Measurements from ENCODE around the gene HDAC8.
"Not testable (repeated sequence)": the region's sequence is repeated elsewhere in the genome, so short reads cannot be mapped to it uniquely, and the experiment has no call there.

Gene HDAC8

GRCh38 chrX:72470532-72471223, 102.0 kb downstream of the HDAC8 start:
- Histone ChIP-seq H3K36me3 (ENCODE audit: control insufficient read depth, insufficient read depth, low read length) (no peaks in the 10 kb centered on the region), H3K4me3 (ENCODE audit: low read length) (no peak overlapping the region), H3K9ac (ENCODE audit: low read length) (no peak overlapping the region), H3K9me3 (ENCODE audit: control insufficient read depth, low read length) (no peaks in the 10 kb centered on the region), H3K27me3 (ENCODE audit: control insufficient read depth, insufficient read depth, low read length) (no peaks in the 10 kb centered on the region), H3K4me1 (ENCODE audit: control insufficient read depth, insufficient read depth, low read length) (no peaks in the 10 kb centered on the region)

GRCh38 chrX:72470117-72470516, 102.5 kb downstream of the HDAC8 start:
- Histone ChIP-seq H3K9ac (ENCODE audit: low read length) (no peak overlapping the region), H3K9me3 (ENCODE audit: control insufficient read depth, low read length) (no peaks in the 10 kb centered on the region), H3K27me3 (ENCODE audit: control insufficient read depth, insufficient read depth, low read length) (no peaks in the 10 kb centered on the region), H3K36me3 (ENCODE audit: control insufficient read depth, insufficient read depth, low read length) (no peaks in the 10 kb centered on the region), H3K4me3 (ENCODE audit: low read length) (no peak overlapping the region), H3K4me1 (ENCODE audit: control insufficient read depth, insufficient read depth, low read length) (no peaks in the 10 kb centered on the region)

- no peak overlapping the region for H3K9ac ChIP-seq (ENCODE audit: low read length)
- H3K27me3 ChIP-seq (ENCODE audit: control insufficient read depth, insufficient read depth, low read length): no peaks in the 10 kb centered on the region
- no peak overlapping the region for H3K4me3 ChIP-seq (ENCODE audit: low read length)
- no peaks in the 10 kb centered on the region for H3K9me3 ChIP-seq (ENCODE audit: control insufficient read depth, low read length)
- H3K36me3 ChIP-seq (ENCODE audit: control insufficient read depth, insufficient read depth, low read length): no peaks in the 10 kb centered on the region
- no peaks in the 10 kb centered on the region for H3K4me1 ChIP-seq (ENCODE audit: control insufficient read depth, insufficient read depth, low read length)
These were observed 104.0 kb downstream of the HDAC8 start for GRCh38 chrX:72468607-72469006.

GRCh38 chrX:72467135-72467534, 105.5 kb downstream of the HDAC8 start:
- H3K27me3 ChIP-seq (ENCODE audit: control insufficient read depth, insufficient read depth, low read length): no peaks in the 10 kb centered on the region
- no peaks in the 10 kb centered on the region for H3K9me3 ChIP-seq (ENCODE audit: control insufficient read depth, low read length)
- no peaks in the 10 kb centered on the region for H3K36me3 ChIP-seq (ENCODE audit: control insufficient read depth, insufficient read depth, low read length)
- no peak overlapping the region for H3K9ac ChIP-seq (ENCODE audit: low read length)
- H3K4me1 ChIP-seq (ENCODE audit: control insufficient read depth, insufficient read depth, low read length): no peaks in the 10 kb centered on the region
- no peak overlapping the region for H3K4me3 ChIP-seq (ENCODE audit: low read length)

- H3K9ac ChIP-seq (ENCODE audit: low read length): no peak overlapping the region
- no peaks in the 10 kb centered on the region for H3K9me3 ChIP-seq (ENCODE audit: control insufficient read depth, low read length)
- H3K4me1 ChIP-seq (ENCODE audit: control insufficient read depth, insufficient read depth, low read length): no peaks in the 10 kb centered on the region
- H3K27me3 ChIP-seq (ENCODE audit: control insufficient read depth, insufficient read depth, low read length): no peaks in the 10 kb centered on the region
- no peaks in the 10 kb centered on the region for H3K36me3 ChIP-seq (ENCODE audit: control insufficient read depth, insufficient read depth, low read length)
- H3K4me3 ChIP-seq (ENCODE audit: low read length): no peak overlapping the region
These were observed 106.2 kb downstream of the HDAC8 start for GRCh38 chrX:72466493-72466892.

GRCh38 chrX:72465889-72466288, 106.8 kb downstream of the HDAC8 start:
- no peak overlapping the region for H3K4me3 ChIP-seq (ENCODE audit: low read length)
- H3K4me1 ChIP-seq (ENCODE audit: control insufficient read depth, insufficient read depth, low read length): no peaks in the 10 kb centered on the region
- no peak overlapping the region for H3K9ac ChIP-seq (ENCODE audit: low read length)
- no peaks in the 10 kb centered on the region for H3K9me3 ChIP-seq (ENCODE audit: control insufficient read depth, low read length)
- no peaks in the 10 kb centered on the region for H3K27me3 ChIP-seq (ENCODE audit: control insufficient read depth, insufficient read depth, low read length)
- H3K36me3 ChIP-seq (ENCODE audit: control insufficient read depth, insufficient read depth, low read length): no peaks in the 10 kb centered on the region

- Histone ChIP-seq H3K4me3 (ENCODE audit: low read length) (no peak overlapping the region), H3K4me1 (ENCODE audit: control insufficient read depth, insufficient read depth, low read length) (no peaks in the 10 kb centered on the region), H3K27me3 (ENCODE audit: control insufficient read depth, insufficient read depth, low read length) (no peaks in the 10 kb centered on the region), H3K36me3 (ENCODE audit: control insufficient read depth, insufficient read depth, low read length) (no peaks in the 10 kb centered on the region), H3K9me3 (ENCODE audit: control insufficient read depth, low read length) (no peaks in the 10 kb centered on the region), H3K9ac (ENCODE audit: low read length) (no peak overlapping the region)
These were observed 110.9 kb downstream of the HDAC8 start for GRCh38 chrX:72461766-72462165.

GRCh38 chrX:72461288-72461687, 111.4 kb downstream of the HDAC8 start:
- Histone ChIP-seq H3K4me1 (ENCODE audit: control insufficient read depth, insufficient read depth, low read length) (no peaks in the 10 kb centered on the region), H3K36me3 (ENCODE audit: control insufficient read depth, insufficient read depth, low read length) (no peaks in the 10 kb centered on the region), H3K27me3 (ENCODE audit: control insufficient read depth, insufficient read depth, low read length) (no peaks in the 10 kb centered on the region), H3K4me3 (ENCODE audit: low read length) (no peak overlapping the region), H3K9me3 (ENCODE audit: control insufficient read depth, low read length) (no peaks in the 10 kb centered on the region), H3K9ac (ENCODE audit: low read length) (no peak overlapping the region)

- H3K9me3 ChIP-seq (ENCODE audit: control insufficient read depth, low read length): no peaks in the 10 kb centered on the region
- no peaks in the 10 kb centered on the region for H3K4me1 ChIP-seq (ENCODE audit: control insufficient read depth, insufficient read depth, low read length)
- H3K36me3 ChIP-seq (ENCODE audit: control insufficient read depth, insufficient read depth, low read length): no peaks in the 10 kb centered on the region
- no peaks in the 10 kb centered on the region for H3K27me3 ChIP-seq (ENCODE audit: control insufficient read depth, insufficient read depth, low read length)
- H3K9ac ChIP-seq (ENCODE audit: low read length): no peak overlapping the region
- H3K4me3 ChIP-seq (ENCODE audit: low read length): no peak overlapping the region
These were observed 111.9 kb downstream of the HDAC8 start for GRCh38 chrX:72460715-72461114.

- H3K9ac ChIP-seq (ENCODE audit: low read length); H3K36me3 ChIP-seq (ENCODE audit: control insufficient read depth, insufficient read depth, low read length); H3K4me3 ChIP-seq (ENCODE audit: low read length); H3K4me1 ChIP-seq (ENCODE audit: control insufficient read depth, insufficient read depth, low read length); H3K9me3 ChIP-seq (ENCODE audit: control insufficient read depth, low read length); H3K27me3 ChIP-seq (ENCODE audit: control insufficient read depth, insufficient read depth, low read length): not testable (repeated sequence)
These were observed 123.6 kb downstream of the HDAC8 start for GRCh38 chrX:72449034-72449433.

GRCh38 chrX:72440764-72441163, 131.9 kb downstream of the HDAC8 start:
- not testable (repeated sequence) for H3K9ac ChIP-seq (ENCODE audit: low read length); H3K36me3 ChIP-seq (ENCODE audit: control insufficient read depth, insufficient read depth, low read length); H3K9me3 ChIP-seq (ENCODE audit: control insufficient read depth, low read length); H3K4me3 ChIP-seq (ENCODE audit: low read length); H3K27me3 ChIP-seq (ENCODE audit: control insufficient read depth, insufficient read depth, low read length); H3K4me1 ChIP-seq (ENCODE audit: control insufficient read depth, insufficient read depth, low read length)

- no peak overlapping the region for H3K9ac ChIP-seq (ENCODE audit: low read length)
- no peaks in the 10 kb centered on the region for H3K4me1 ChIP-seq (ENCODE audit: control insufficient read depth, insufficient read depth, low read length)
- no peaks in the 10 kb centered on the region for H3K36me3 ChIP-seq (ENCODE audit: control insufficient read depth, insufficient read depth, low read length)
- no peaks in the 10 kb centered on the region for H3K9me3 ChIP-seq (ENCODE audit: control insufficient read depth, low read length)
- no peaks in the 10 kb centered on the region for H3K27me3 ChIP-seq (ENCODE audit: control insufficient read depth, insufficient read depth, low read length)
- no peak overlapping the region for H3K4me3 ChIP-seq (ENCODE audit: low read length)
These were observed 136.6 kb downstream of the HDAC8 start for GRCh38 chrX:72436010-72436409.

- H3K27me3 ChIP-seq (ENCODE audit: control insufficient read depth, insufficient read depth, low read length): no peaks in the 10 kb centered on the region
- H3K36me3 ChIP-seq (ENCODE audit: control insufficient read depth, insufficient read depth, low read length): no peaks in the 10 kb centered on the region
- H3K9ac ChIP-seq (ENCODE audit: low read length): no peak overlapping the region
- H3K4me1 ChIP-seq (ENCODE audit: control insufficient read depth, insufficient read depth, low read length): peaks cover 3% of the 10 kb centered on the region
- H3K9me3 ChIP-seq (ENCODE audit: control insufficient read depth, low read length): no peaks in the 10 kb centered on the region
- H3K4me3 ChIP-seq (ENCODE audit: low read length): no peak overlapping the region
These were observed 142.2 kb downstream of the HDAC8 start for GRCh38 chrX:72430405-72430968.
